Activated T-cell treated with anti-CD3 and anti-CD28 coated beads for 48 hours (primary cell): ENCODE results near the gene SLC39A5.
"Not testable (repeated sequence)": the region's sequence is repeated elsewhere in the genome, so short reads cannot be mapped to it uniquely, and the experiment has no call there.

Experiments used
- DNase-seq: peaks from one replicate; pipeline ENCODE4 v3.0.0-alpha.2; 2020; ENCODE audit warnings: low read depth

The SLC39A5 gene

DNA sequence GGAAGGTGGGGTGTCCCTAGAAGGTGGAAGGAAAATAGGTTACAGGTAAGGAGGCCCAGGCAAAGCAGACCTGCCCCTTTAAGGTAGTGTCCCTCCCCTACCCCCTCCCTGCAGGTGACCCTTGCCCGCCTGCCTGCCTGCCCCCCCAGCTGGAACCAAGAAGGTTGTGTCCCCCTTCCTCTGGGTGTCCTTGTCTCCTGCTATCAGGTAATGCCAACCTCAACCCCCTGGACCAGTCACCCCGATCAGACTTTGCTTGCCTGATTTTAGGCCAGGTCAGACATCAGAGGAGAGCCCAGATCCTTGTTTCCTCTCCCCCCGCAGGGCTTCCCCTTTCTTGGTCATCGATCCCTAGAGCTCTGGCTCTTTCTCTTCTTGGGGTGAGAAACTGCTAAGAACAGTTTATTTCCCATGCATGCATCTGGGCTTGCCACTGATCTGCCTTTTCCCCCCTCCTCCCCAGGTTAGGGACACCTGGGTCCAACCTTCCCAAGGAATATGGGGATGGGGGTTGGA lies at the start of gene SLC39A5:
TSS of gene SLC39A5 (plus strand) at position 136 of the 516 bp plus-strand sequence. CDS start 1,224 bp downstream, outside the sequence.
- DNase-seq: no peak

DNA sequence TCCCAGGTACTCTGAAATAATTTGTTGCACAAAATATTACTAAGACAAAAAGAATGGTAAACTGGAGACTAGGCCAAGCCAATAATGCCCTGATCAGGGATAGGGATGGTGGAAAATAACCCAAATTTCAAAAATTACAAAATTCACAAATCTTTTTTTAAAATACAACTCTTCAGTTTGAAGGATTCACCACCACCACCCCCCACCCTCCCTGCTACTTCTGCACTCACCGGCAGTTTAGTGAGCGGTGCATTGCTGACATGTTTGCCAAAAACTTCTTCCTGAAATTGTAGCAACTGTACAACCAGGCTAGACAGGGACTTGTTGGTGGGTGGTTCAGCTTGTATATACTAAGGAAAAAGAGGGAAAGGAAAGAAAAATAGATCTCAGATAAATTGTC lies 42.9 kb upstream of the SLC39A5 start:
- no peak for DNase-seq

- DNase-seq: no peak
Measured at GRCh38 chr12:56188131-56188777, 41.6 kb upstream of the SLC39A5 start.

GRCh38 chr12:56188778-56189098 lies 41.1 kb upstream of the SLC39A5 start:
- no peak for DNase-seq

DNA sequence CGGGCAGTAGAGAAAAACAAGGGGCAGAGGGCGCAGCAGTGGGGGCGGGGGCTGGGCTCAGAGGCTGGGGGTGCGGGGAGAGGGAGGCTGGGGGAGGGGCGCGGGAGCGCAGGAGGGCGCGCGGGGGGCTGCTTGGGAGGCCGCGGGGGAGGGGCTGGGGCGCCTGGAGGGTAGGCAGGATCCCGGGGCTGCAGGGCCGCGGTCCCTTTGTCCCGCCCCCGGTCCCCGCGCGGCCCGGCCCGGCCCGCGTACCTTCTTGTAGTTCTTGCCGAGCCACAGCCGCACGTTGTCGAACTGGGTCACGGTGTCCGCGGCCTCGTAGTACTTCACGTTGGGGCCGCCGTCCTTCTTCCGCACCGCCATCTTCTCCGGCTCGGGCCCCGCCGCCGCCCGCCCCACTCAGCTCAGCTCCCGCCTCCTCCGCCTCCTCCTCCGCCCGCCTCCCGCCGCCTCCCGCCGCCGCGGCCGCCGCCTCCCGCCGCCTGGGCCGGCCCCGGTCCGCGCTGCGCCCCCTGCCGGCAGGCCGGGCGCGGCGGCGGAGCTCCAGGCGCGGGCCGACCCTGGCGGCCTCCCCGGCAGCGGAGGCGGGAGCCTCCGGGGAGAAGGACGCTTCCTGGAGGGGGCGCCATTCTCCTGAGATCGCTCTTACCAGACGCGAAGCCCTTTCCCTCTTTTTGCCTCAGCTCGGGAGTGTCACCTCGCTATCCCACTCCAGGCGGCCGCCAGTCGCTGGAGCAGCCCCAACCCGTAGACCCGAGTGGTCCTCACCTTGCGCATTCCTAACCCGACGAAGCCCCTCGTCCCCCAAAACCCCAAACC lies 40.5 kb upstream of the SLC39A5 start, which contains the start of gene SMARCC2:
TSS of gene SMARCC2 (minus strand) at position 385 of the 819 bp plus-strand sequence. CDS start at position 363, 22 bp downstream.
- DNase-seq: peak; percentile 85

DNA sequence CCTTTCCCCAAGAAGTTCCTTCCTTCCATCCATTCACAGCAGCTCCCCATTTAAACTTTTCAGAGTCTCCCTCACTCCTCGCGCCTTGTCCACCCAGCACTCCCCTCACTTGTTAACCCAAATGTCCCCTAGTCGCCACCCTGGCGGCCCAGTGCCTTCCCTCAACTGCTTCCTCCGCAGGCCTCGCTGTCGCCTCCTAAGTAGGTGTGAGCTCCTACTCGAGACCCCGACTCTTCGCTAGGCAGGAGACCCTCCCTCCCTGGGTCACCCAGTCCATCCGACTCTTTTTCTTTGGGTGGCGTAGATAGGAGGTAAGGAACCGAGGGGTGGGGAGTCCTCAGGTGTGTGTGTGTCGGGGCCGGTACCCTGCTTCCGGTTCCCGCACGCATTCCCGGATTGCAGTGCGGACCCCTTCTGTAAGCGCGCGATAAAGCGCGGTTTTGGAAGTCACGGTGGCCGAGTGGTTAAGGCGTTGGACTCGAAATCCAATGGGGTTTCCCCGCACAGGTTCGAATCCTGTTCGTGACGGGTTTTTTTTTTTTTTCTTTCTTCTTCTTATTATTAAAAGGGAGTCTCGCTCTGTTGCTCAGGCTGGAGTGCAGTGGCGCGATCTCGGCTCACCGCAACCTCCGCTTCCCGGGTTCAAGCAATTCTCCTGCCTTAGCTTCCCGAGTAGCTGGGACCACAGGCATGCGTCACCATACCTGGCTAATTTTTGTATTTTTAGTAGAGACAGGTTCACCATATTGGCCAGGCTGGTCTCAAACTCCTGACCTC lies 39.7 kb upstream of the SLC39A5 start:
- peak; percentile 90 for DNase-seq

DNA sequence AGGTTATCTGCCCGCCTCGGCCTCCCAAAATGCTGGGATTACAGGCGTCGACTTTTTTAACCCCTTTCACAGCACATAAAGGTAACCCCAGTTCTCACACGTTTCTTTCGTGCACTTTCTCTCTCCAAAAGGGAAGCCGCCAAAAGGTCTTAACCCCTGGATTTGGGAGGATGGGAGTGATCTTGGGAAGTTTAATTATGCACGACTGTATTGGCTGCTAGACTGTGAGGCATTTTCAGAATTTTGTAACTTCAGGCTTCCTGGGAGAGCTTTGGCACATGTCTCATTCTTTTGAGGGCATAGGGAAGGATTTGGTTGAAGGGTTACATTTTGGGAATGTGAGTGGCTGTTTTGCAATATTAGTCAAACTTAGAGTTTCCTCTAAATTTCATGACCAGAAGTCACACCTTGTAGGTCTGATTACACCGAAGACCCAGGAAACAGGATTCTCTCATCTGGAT lies 39.1 kb upstream of the SLC39A5 start:
- DNase-seq: no peak

DNA sequence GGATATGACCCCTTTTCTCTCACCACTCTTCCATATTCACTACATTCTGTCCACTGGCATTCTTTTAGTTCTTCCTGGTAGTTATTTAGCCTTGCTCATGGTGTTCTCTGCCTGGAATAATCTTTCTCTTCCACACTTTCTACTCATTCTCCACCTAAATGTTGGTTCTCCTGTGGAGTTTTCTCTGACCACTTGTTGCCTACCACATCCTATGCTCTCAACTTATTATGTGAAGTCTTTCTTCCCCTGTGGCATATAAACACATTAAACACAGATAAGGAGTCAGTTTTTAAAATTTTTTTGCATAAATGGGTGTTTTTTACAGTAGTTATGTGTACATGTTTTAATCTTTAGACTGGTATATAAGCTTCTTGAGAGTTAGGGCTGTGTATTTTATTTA lies 37.3 kb upstream of the SLC39A5 start:
- no peak for DNase-seq

DNA sequence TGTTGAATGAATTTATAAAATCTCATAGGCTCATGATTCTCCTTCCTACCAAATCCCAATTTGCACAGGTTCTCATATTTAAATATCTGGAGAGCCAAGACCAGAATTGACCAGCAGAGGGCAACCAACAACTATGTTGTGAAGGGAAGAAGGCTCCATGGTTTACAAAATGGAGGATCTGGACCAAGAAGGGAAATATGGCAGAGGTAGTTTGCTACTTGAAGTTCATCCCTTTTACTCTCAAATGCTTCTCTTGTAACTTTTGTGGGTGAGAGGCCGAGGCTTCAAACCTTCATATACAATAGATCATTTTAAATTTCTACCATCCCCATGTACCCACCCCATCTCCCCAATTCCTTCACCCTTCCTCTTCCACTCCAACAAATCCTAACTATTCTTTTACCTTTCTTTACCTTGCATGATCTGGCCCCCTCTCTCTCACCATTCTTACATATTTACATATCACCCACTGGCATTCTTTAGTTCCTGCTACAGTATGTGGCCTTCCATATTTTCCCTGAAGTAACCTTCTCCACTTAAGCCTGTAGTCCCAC lies 36.7 kb upstream of the SLC39A5 start:
- DNase-seq: peak; percentile 47

GRCh38 chr12:56196818-56197550 lies 32.9 kb upstream of the SLC39A5 start:
- DNase-seq: not testable (repeated sequence)

- DNase-seq: no peak
Measured at GRCh38 chr12:56197921-56198635, 31.8 kb upstream of the SLC39A5 start.

DNA sequence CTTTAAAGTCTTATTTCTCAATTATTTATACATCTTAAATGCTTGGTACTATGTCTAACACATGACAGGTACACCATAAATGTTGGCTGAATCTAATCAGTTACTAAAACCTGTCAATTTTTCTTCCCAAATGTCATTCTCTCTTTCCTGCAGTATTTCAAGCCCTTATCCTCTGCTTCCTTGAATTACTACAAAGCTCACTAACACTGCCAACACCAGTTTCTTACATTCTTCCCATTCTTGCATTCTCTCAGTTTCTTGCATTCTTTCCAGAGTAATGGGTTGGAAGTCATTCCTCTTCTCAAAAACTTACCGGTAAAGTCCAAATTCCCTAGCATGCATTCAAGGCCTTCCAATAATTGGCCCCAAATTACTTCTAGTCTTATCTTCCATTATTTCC lies 31.0 kb upstream of the SLC39A5 start:
- no peak for DNase-seq

- no peak for DNase-seq
Measured at GRCh38 chr12:56202366-56202765, 27.5 kb upstream of the SLC39A5 start.

DNA sequence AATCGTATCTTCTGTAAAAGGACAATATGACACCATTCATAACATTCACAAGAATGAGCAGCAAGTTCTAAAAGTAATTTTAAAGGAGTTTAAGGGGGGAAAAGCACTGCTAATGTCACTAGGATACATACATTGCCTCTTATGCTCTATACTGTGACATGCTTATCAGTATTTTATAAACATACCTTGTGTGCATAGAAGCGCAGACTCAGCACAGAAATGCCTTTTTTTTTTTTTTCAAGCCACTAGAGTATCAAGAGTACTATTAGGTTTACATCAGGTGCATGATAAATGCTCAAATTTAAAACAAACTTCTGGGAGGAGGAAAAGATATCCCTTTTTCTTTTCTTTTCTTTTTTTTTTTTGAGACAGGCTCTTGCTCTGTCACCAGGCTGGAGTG lies 27.0 kb upstream of the SLC39A5 start:
- no peak for DNase-seq

DNA sequence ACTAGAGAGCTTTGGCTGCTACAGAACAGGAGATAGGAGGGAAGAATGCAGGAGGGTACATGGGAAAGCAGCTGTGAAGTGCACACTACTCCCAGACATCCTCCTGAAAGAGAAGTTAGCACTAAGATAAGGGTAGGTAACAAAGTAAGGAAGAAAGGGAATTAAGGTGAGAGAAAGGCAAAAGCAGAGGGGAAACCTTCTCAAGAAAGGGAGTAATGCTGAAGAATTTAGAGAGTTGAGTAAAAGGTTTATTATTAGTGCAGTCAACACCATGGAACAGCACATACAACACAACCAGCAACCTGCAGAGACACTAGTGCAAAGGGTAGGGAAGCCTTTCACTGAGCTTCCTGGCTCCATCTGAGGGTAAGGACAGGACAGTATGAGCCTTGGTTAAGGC lies 25.6 kb upstream of the SLC39A5 start:
- DNase-seq: no peak

DNA sequence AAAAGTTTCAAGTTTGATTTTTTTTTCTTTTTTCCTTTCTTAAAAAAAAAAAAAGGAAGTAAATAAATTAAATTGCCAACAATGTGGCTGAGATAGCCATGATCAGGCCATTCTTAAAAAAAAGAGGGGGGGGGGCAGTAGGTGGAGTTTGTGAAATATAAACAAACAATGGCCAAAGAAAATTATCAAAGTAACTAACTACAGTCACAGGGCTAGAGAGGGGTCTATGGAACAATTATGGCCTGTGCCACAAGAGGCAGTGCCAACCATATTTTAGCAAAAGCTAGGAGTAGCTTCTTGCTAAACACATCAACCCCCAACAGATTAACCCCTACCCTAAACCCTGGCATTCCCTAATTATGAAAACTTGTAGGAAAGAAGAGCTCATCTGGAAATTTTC lies 24.4 kb upstream of the SLC39A5 start:
- DNase-seq: no peak

DNA sequence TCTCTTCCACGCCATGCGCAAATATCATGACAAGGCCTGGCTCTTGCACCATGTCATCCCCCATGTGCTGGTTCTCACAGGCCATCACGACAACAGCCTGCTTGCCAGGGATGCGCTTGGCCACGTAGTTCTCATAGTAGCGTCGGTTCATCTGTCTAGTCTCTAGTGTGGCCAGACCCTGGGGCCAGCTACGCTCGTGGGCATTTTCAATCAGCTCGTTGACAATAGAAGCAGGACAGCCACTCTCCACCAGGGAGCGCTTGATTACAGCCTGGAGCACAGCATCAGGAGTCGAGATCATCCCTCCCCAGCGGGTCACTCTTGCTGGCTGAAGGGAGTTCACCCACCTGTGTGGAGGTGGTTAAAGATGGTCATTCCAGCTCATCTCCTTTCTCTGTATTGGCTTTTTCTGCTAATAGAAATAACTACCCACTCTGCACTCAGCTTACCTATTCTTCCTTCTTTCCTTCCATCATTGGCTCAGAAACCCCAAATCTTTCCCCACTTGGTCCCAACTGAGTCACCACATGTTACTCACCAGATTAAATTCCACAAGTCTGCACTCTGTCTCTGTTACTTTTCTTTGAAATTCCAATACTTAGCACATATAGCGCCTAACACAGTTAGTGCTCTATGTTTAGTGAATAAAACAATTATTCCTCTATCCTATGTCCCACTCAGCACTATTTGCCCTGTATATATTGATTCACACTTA lies 23.2 kb upstream of the SLC39A5 start:
- peak; percentile 25 for DNase-seq

- no peak for DNase-seq
Measured at GRCh38 chr12:56208006-56208405, 21.8 kb upstream of the SLC39A5 start.

- DNase-seq: peak; percentile 11
Measured at GRCh38 chr12:56212361-56212760, 17.5 kb upstream of the SLC39A5 start.

- DNase-seq: no peak
Measured at GRCh38 chr12:56213878-56214277, 16.0 kb upstream of the SLC39A5 start.
